H1 (cell line): ENCODE data around the gene AMPD1. TPM values are rescaled to one million over a fixed set of nuclear protein-coding genes. Genes with fewer than 3 reads are reported as not detected.

Experiments
- CTCF ChIA-PET: fragments of 300-600 bp; sonication (Branson Sonifier 250); formaldehyde crosslinking; loops from one replicate; lab custom pipeline; 2021; ENCODE audit not compliant: partially characterized antibody; lab: Charles Lee
- POLR2A ChIA-PET: fragments of 300-600 bp; sonication (Branson Sonifier 250); formaldehyde crosslinking; loops from one replicate; lab custom pipeline; 2021; ENCODE audit warnings: inconsistent platforms; ENCODE audit not compliant: partially characterized antibody; lab: Charles Lee
- DNase-seq, 2 experiments: peaks; one replicate each; pipeline versions ENCODE4 v3.0.0 to v3.0.0-alpha.2; 2010 to 2022; ENCODE audit warnings: low spot score in 2 of 2, low read depth in 1 of 2, mixed read lengths in 1 of 2
- FAIRE-seq: peaks from 2 replicates; lab custom pipeline; 2011; peaks lifted over from hg19 to GRCh38; lab: Jason Lieb, UNC
- H2AFZ ChIP-seq: 2 replicates; pipeline ENCODE4 v1.8.1; 2012; ENCODE audit warnings: low read length, inconsistent platforms
- H2AK5ac ChIP-seq: 2 replicates; pipeline ENCODE4 v1.6.1; 2013; ENCODE audit warnings: low read depth, low read length
- H2BK120ac ChIP-seq: replicated peaks from 2 replicates; pipeline ENCODE3; 2013; ENCODE audit warnings: low read depth, low read length, inconsistent platforms
- H2BK12ac ChIP-seq: 2 replicates; pipeline ENCODE4 v1.6.1; 2013; ENCODE audit warnings: low read depth, low read length
- H2BK15ac ChIP-seq: 2 replicates; pipeline ENCODE4 v1.6.1; 2013; ENCODE audit warnings: low read length
- H2BK20ac ChIP-seq: 2 replicates; pipeline ENCODE4 v1.6.1; 2013; ENCODE audit warnings: low read length
- H2BK5ac ChIP-seq: 2 replicates; pipeline ENCODE4 v1.6.1; 2013; ENCODE audit warnings: low read depth, low read length
- H3K14ac ChIP-seq: 2 replicates; pipeline ENCODE4 v1.6.1; 2013; ENCODE audit warnings: inconsistent platforms; ENCODE audit not compliant: insufficient read length
- H3K18ac ChIP-seq: 2 replicates; pipeline ENCODE4 v1.6.1; 2013; ENCODE audit warnings: low read length; ENCODE audit errors: extremely low read depth
- H3K23ac ChIP-seq: 2 replicates; pipeline ENCODE4 v1.6.1; 2013; ENCODE audit warnings: inconsistent platforms; ENCODE audit not compliant: insufficient read length
- H3K23me2 ChIP-seq: 2 replicates; pipeline ENCODE4 v1.6.1; 2013; ENCODE audit warnings: low read depth, low read length
- H3K27ac ChIP-seq: 2 replicates; pipeline ENCODE4 v1.6.1; 2011; ENCODE audit warnings: low read depth, low read length, inconsistent platforms
- H3K27me3 ChIP-seq, 4 experiments: replicated peaks in 1 of 4; 1 replicate in 1 of 4; 2 replicates in 3 of 4; pipeline versions ENCODE4 v1.6.1 to v1.8.1; 2011 to 2013; ENCODE audit warnings: low read length in 3 of 4, mild to moderate bottlenecking in 3 of 4, inconsistent platforms in 2 of 4, mixed read lengths in 2 of 4, moderate library complexity in 1 of 4; ENCODE audit not compliant: control insufficient read depth in 3 of 4, insufficient read depth in 3 of 4; ENCODE audit errors: extremely low read depth in 1 of 4
- H3K36me3 ChIP-seq, 4 experiments: 2 replicates each; pipeline versions ENCODE4 v1.6.1 to v1.8.1; 2011 to 2013; ENCODE audit warnings: mild to moderate bottlenecking in 4 of 4, low read length in 3 of 4, moderate library complexity in 2 of 4, control low read depth in 1 of 4, inconsistent platforms in 1 of 4; ENCODE audit not compliant: insufficient read depth in 4 of 4, control insufficient read depth in 2 of 4
- H3K4ac ChIP-seq: replicated peaks from 2 replicates; pipeline ENCODE3; 2013; ENCODE audit warnings: low read length, low read depth, mixed read lengths, inconsistent platforms; ENCODE audit not compliant: insufficient read length
- H3K4me1 ChIP-seq, 4 experiments: replicated peaks in 1 of 4; 1 replicate in 1 of 4; 2 replicates in 3 of 4; pipeline versions ENCODE4 v1.6.1 to v1.8.1; 2011 to 2013; ENCODE audit warnings: low read length in 3 of 4, inconsistent platforms in 2 of 4, mixed read lengths in 1 of 4; ENCODE audit not compliant: insufficient read depth in 4 of 4, control insufficient read depth in 3 of 4
- H3K4me2 ChIP-seq, 2 experiments: 2 replicates each; pipeline versions ENCODE4 v1.6.1 to v1.8.1; 2011 to 2013; ENCODE audit warnings: low read depth in 2 of 2, low read length in 2 of 2, control low read depth in 1 of 2, inconsistent platforms in 1 of 2, mild to moderate bottlenecking in 1 of 2; ENCODE audit not compliant: insufficient read depth in 1 of 2
- H3K4me3 ChIP-seq, 4 experiments: fragments of 200-600, 300-600 bp in 1 of 4; sonication (generic), shearing (Covaris generic), sonication (Bioruptor Twin) in 1 of 4; 2 replicates each; pipeline versions ENCODE4 v1.5.1 to v1.8.1; 2011 to 2016; ENCODE audit warnings: low read length in 4 of 4, low read depth in 3 of 4, control low read depth in 2 of 4, inconsistent platforms in 2 of 4, mild to moderate bottlenecking in 2 of 4, mixed read lengths in 1 of 4, moderate library complexity in 1 of 4; ENCODE audit not compliant: insufficient read depth in 2 of 4; ENCODE audit errors: extremely low read depth in 1 of 4
- H3K56ac ChIP-seq: replicated peaks from 2 replicates; pipeline ENCODE3; 2013; ENCODE audit warnings: low read depth, mild to moderate bottlenecking, mixed read lengths, low read length, inconsistent platforms; ENCODE audit not compliant: insufficient read length
- H3K79me1 ChIP-seq: 2 replicates; pipeline ENCODE4 v1.6.1; 2013; ENCODE audit warnings: low read depth, low read length, control low read depth
- H3K79me2 ChIP-seq, 2 experiments: 2 replicates each; pipeline versions ENCODE4 v1.6.1 to v1.8.1; 2012 to 2013; ENCODE audit warnings: low read length in 2 of 2, mild to moderate bottlenecking in 2 of 2, inconsistent platforms in 1 of 2; ENCODE audit not compliant: insufficient read depth in 2 of 2, control insufficient read depth in 1 of 2
- H3K9ac ChIP-seq, 4 experiments: replicated peaks in 1 of 4; 1 replicate in 1 of 4; 2 replicates in 3 of 4; pipeline versions ENCODE4 v1.6.1 to v1.8.1; 2011 to 2013; ENCODE audit warnings: low read depth in 3 of 4, low read length in 3 of 4, control low read depth in 2 of 4, mild to moderate bottlenecking in 2 of 4, moderate library complexity in 2 of 4, inconsistent platforms in 1 of 4; ENCODE audit errors: extremely low read depth in 1 of 4
- H3K9me3 ChIP-seq, 2 experiments: 2 replicates each; pipeline versions ENCODE4 v1.6.1 to v1.8.1; 2012 to 2013; ENCODE audit warnings: mild to moderate bottlenecking in 2 of 2, moderate library complexity in 2 of 2, control low read depth in 1 of 2, inconsistent platforms in 1 of 2, low read depth in 1 of 2, low read length in 1 of 2, mixed read lengths in 1 of 2; ENCODE audit not compliant: insufficient read depth in 2 of 2
- H4K20me1 ChIP-seq, 2 experiments: replicated peaks in 1 of 2; 2 replicates each; pipeline versions ENCODE3 to v1.8.1; 2011 to 2013; ENCODE audit warnings: inconsistent platforms in 2 of 2, low read length in 2 of 2, mild to moderate bottlenecking in 1 of 2; ENCODE audit not compliant: insufficient read depth in 2 of 2, control insufficient read depth in 1 of 2
- H4K5ac ChIP-seq: 2 replicates; pipeline ENCODE4 v1.6.1; 2013; ENCODE audit warnings: low read length, low read depth, mixed read lengths, inconsistent platforms; ENCODE audit not compliant: insufficient read length
- H4K8ac ChIP-seq: 2 replicates; pipeline ENCODE4 v1.8.0; 2013; ENCODE audit warnings: mild to moderate bottlenecking, moderate library complexity, low read length, inconsistent platforms; ENCODE audit not compliant: insufficient read depth; ENCODE audit errors: extremely low read depth
- H4K91ac ChIP-seq: replicated peaks from 2 replicates; pipeline ENCODE3; 2013; ENCODE audit warnings: low read length, mixed read lengths, inconsistent platforms; ENCODE audit not compliant: insufficient read length
- ATF3 ChIP-seq: IDR thresholded peaks from 2 replicates; pipeline ENCODE4 v1.6.1; 2011; ENCODE audit warnings: low read depth, mild to moderate bottlenecking, low read length; ENCODE audit not compliant: insufficient read depth
- BCL11A ChIP-seq, 2 experiments: IDR thresholded peaks; one replicate each; pipeline ENCODE4 v1.6.1; 2011; ENCODE audit warnings: low read depth in 2 of 2, low read length in 2 of 2, mild to moderate bottlenecking in 2 of 2
- CEBPB ChIP-seq: IDR thresholded peaks from 2 replicates; pipeline ENCODE4 v1.6.1; 2012; ENCODE audit warnings: low read depth, low read length
- CREB1 ChIP-seq: IDR thresholded peaks from 2 replicates; pipeline ENCODE4 v1.6.1; 2012; ENCODE audit warnings: inconsistent platforms
- EZH2 ChIP-seq: fragments of 200-600 bp; sonication (generic); IDR thresholded peaks from 2 replicates; pipeline ENCODE4 v1.7.1; 2012; ENCODE audit warnings: low read depth, mild to moderate bottlenecking, moderate library complexity, low read length, inconsistent platforms; ENCODE audit not compliant: severe bottlenecking
- HDAC2 ChIP-seq, 2 experiments: fragments of 300-600 bp in 1 of 2; sonication (generic) in 1 of 2; IDR thresholded peaks; 2 replicates each; pipeline ENCODE4 v1.6.1; 2011 to 2012; ENCODE audit warnings: low read depth in 2 of 2, low read length in 2 of 2, mild to moderate bottlenecking in 2 of 2, moderate library complexity in 2 of 2, borderline replicate concordance in 1 of 2, inconsistent platforms in 1 of 2
- POLR2AphosphoS5 ChIP-seq: IDR thresholded peaks from 2 replicates; pipeline ENCODE4 v1.6.1; 2011; ENCODE audit warnings: low read depth, low read length
- POU5F1 ChIP-seq: IDR thresholded peaks from 2 replicates; pipeline ENCODE4 v1.6.1; 2011; ENCODE audit warnings: low read depth, mild to moderate bottlenecking, low read length, moderate library complexity
- RNF2 ChIP-seq: fragments of 200-900, 300-1000 bp; sonication (generic); IDR thresholded peaks from 2 replicates; pipeline ENCODE4 v1.7.1; 2016; ENCODE audit warnings: borderline replicate concordance, low read depth, mild to moderate bottlenecking, antibody characterized with exemption, low read length; ENCODE audit not compliant: poor library complexity, severe bottlenecking; ENCODE audit errors: missing control alignments
- TAF1 ChIP-seq: IDR thresholded peaks from 2 replicates; pipeline ENCODE4 v1.6.1; 2011; ENCODE audit warnings: mild to moderate bottlenecking, low read depth, low read length
- TBP ChIP-seq: IDR thresholded peaks from 2 replicates; pipeline ENCODE4 v1.6.1; 2011; ENCODE audit warnings: low read depth, low read length, improper control_type of control experiment
- ZNF274 ChIP-seq: IDR thresholded peaks from 2 replicates; pipeline ENCODE4 v1.7.0; 2012; ENCODE audit warnings: low read length, borderline replicate concordance; ENCODE audit errors: extremely low read depth
- WGBS, 2 experiments: shearing (Covaris generic) in 1 of 2; methylation state at CpG; one replicate each; pipeline versions ENCODE4 v1.1.6 to v1.1.7; 2013 to 2015; ENCODE audit warnings: low lambda C conversion rate in 2 of 2, mixed read lengths in 2 of 2, inconsistent platforms in 1 of 2, low coverage in 1 of 2, missing lambda C conversion rate in 1 of 2; ENCODE audit not compliant: insufficient replicate concordance in 2 of 2, insufficient coverage in 1 of 2, insufficient read length in 1 of 2; ENCODE audit errors: extremely low coverage in 1 of 2, missing lambda C conversion rate in 1 of 2; 5-methylcytosine and 5-hydroxymethylcytosine counted together
- polyA plus RNA-seq, 7 experiments: library from polyadenylated mRNA; depleted of rRNA in 3 of 7; stranded (reverse) in 5 of 7; unstranded in 2 of 7; fragments of >200 nt in 5 of 7; fragments of 200-250 nt in 2 of 7; gene quantifications; 1 replicate in 5 of 7; 2 replicates in 1 of 7; 4 replicates in 1 of 7; pipeline versions ENCODE4 v1.2.1 to v1.2.3, GENCODE V29; 2011 to 2013; ENCODE audit warnings: missing spikeins in 2 of 7, mixed read lengths in 2 of 7
- total RNA-seq: library from RNA; stranded (reverse); fragmentation: NEBNext Ultra II Directional; extraction: Animal tissue kit (Norgen Biotek cat#: 25700); gene quantifications from 2 replicates; pipeline ENCODE4 v1.2.1, GENCODE V29; 2021

The AMPD1 gene
- total and polyA plus RNA-seq, 2 of the 8 experiments (the other 6 are each of a cell fraction or from before 2014, with no cell fraction given) = not detected

- Histone ChIP-seq H4K5ac (no peak overlapping the region), H2BK12ac (no peak overlapping the region), H3K4ac (no peak overlapping the region), H3K14ac (no peak overlapping the region), H2BK20ac (no peak overlapping the region), H2BK15ac (no peak overlapping the region), H2AFZ (no peak overlapping the region), H3K9me3 (no peaks in the 10 kb centered on the region), H3K4me1 (no peaks in the 10 kb centered on the region), H2BK120ac (no peak overlapping the region), H4K91ac (no peak overlapping the region), H3K9ac (no peak overlapping the region), H3K27ac (no peak overlapping the region), H3K56ac (no peak overlapping the region), H3K4me2 (no peak overlapping the region), H3K18ac (no peak overlapping the region), H4K20me1 (no peaks in the 10 kb centered on the region), H2AK5ac (no peak overlapping the region), H3K23me2 (no peaks in the 10 kb centered on the region), H4K8ac (no peak overlapping the region), H3K27me3 (no peaks in the 10 kb centered on the region), H3K79me2 (peaks cover 0 to 16% of the 10 kb centered on the region in 2 experiments; a peak in 3 of 4 replicates), H3K23ac (no peak overlapping the region), H3K4me3 (no peak overlapping the region), H3K79me1 (no peaks in the 10 kb centered on the region), H3K36me3 (peaks cover 8 to 79% (median 39%) of the 10 kb centered on the region in 4 experiments), H2BK5ac (no peak overlapping the region)
- ChIA-PET CTCF (interaction anchor here (1.8 kb wide), 1 partner anchor 17 kb away, joined by 3 read pairs; no protein-coding TSS in a partner anchor), POLR2A (interaction anchor here (0.9 to 2.9 kb wide), 6 partner anchors 9 to 39 kb away, joined by 3 to 12 read pairs (median 4); partner anchors contain the start of gene AMPD1)
- 95 to 100% methylated on average over 2 to 3 of the region's 3 CpGs for WGBS, 2 experiments
- FAIRE-seq = no peak
- DNase-seq = no peak
- no peak for TF ChIP-seq HDAC2 (IDR thresholded peaks at IDR 0.05; ENCODE audit: borderline replicate concordance in 1 of 2, low read depth in 2 of 2, low read length in 2 of 2)
- no peak for TF ChIP-seq EZH2
- TF ChIP-seq TAF1 = no peak
- no peak for TF ChIP-seq CREB1
- TF ChIP-seq POU5F1 = no peak
- no peak for TF ChIP-seq ATF3
- no peak for TF ChIP-seq POLR2AphosphoS5
- no peak for TF ChIP-seq TBP
- no peak for TF ChIP-seq CEBPB
- TF ChIP-seq BCL11A (IDR thresholded peaks at IDR 0.05; ENCODE audit: low read depth in 2 of 2, low read length in 2 of 2) = no peak
- no peak for TF ChIP-seq RNF2
- no peak for TF ChIP-seq ZNF274
Observed at GRCh38 chr1:114710360-114710759, 15.0 kb upstream of the AMPD1 start.
